Tongue (tissue), 2 donors: ENCODE measurements around the gene LRRC1. TPM values are rescaled to one million over a fixed set of nuclear protein-coding genes. Genes with fewer than 3 reads are reported as not detected.
"Not testable (repeated sequence)": the region's sequence is repeated elsewhere in the genome, so short reads cannot be mapped to it uniquely, and the experiment has no call there.

Source experiments
- DNase-seq: peaks from one replicate; pipeline ENCODE4 v3.0.0-alpha.2; 2015
- total RNA-seq: library from RNA; depleted of rRNA; stranded (reverse); fragments of >200 nt; gene quantifications from one replicate; pipeline ENCODE4 v1.2.3, GENCODE V29; 2014

LRRC1 gene
- 19.1 TPM for total RNA-seq

GRCh38 chr6:53794720-53795339, at the start of gene LRRC1:
TSS of gene LRRC1 (plus strand) at chr6:53795005. CDS start at chr6:53795257, 252 bp downstream.
- DNase-seq: peak; percentile 97

DNA sequence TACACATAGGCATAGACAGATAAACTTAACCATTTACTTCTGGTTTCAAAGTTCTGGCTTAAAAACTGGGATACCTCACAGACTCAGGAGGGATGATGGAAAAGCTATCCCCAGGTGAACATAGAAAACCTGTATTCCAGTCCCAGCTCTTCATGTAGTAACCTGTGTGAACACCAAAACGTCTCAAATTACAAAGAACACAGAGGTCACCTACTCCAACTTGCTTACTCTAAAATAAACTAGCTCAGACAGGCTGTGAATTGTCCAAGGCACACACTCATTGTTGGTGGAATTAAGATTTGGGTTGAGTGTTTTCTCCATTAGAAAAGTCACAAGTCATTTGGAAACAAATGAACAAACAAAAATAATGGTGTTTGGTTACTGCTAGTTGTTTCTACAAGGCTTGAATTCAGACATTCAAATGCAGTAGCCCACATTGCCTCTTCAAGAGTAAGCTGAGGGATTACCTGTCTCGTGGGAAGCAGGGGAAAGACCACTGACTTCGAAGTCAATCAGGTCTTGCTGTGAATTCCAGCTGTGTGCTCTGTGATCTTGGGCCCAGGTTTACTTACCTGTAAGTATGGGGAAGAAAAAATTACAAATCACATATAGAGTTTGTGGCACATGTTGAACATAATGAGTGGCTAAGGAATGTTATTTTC, 48.2 kb upstream of the LRRC1 start:
- no peak for DNase-seq

DNA sequence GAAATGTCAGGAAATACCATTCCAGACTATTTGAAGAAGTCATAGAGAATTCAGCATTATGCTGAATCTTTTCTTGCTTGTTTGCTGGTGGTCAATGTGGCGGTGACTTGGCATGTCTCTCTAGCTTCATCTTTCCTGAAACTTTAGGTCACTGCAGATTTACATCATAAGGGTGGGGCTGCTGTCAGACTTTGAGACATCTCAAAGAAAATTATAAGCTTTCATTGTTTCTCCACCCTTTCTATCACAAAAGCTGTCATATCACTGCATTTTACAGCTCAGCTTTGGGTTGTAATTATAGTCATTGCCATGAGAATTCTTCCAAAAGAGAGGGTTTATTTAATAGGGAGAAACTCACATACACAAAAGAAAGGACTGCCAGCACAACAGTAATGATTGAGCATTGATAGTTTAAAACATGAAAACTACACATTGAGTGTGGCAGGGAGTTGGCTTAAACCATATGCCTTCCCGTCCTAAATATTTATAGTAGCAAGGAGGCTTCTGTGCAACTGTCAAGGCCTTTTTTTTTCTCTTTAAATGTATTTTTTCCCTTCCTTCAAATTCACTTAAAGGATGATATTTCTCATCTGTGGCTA, 44.7 kb upstream of the LRRC1 start:
- DNase-seq: no peak

- no peak for DNase-seq
Observed at GRCh38 chr6:53751417-53751816, 43.4 kb upstream of the LRRC1 start.

DNA sequence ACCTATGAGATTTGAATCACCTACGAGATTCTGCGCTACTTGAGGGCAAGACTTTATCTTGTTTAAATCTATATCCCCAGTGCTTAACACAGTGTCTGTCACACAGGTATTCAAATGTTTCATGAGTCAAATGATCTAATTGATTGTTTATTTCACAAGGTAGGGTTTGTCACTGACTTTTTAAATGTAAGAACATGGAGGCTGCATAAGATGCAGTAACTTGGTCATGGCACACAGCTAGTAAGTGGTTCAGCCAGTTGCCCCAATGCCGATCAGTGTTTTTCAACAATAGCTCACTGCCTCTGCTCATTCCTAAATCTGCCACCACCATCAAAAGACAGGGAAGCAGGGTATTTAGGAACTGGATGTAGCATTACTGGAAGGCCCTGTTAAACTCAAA, 42.4 kb upstream of the LRRC1 start:
- DNase-seq: no peak

- no peak for DNase-seq
Observed at GRCh38 chr6:53752856-53753255, 41.9 kb upstream of the LRRC1 start.

DNA sequence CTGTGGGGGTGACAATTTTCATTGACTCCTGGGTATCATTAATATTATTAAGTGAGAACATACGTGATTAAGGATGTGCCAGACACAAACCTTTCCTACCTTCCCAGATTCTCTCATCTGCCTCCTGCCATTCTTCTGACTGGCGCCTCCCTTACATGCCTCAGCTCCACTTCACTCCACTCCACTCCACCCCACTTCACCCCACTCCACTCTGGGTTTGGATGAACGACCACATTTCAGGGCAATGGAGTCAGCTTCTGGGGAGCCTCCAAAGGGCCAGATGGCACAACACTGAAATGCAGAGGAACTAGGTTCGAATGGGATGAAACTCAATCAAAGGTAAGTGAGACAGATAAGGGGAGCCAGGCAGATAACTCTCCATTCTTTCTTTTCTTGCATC, 40.5 kb upstream of the LRRC1 start:
- DNase-seq: no peak

DNA sequence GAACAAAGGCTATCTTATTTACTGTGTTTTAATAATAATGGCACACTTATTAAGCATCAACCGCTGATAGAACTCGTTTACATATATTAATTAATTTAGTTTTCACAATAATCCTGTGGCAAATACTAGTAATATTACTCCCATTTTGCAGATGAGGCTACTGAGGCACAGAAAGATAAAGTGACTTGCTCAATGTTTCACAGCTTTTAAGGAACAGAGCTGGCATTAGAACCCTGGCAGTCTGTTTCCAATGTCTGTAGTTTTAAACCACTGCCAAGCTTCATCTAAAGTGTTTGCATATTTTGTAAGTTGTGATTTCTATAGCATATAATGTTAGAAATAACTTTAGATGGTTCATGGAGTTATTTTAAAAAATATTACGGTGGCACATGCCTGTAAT, 38.4 kb upstream of the LRRC1 start:
- no peak for DNase-seq

GRCh38 chr6:53758496-53758895, 36.3 kb upstream of the LRRC1 start:
- DNase-seq: no peak

DNA sequence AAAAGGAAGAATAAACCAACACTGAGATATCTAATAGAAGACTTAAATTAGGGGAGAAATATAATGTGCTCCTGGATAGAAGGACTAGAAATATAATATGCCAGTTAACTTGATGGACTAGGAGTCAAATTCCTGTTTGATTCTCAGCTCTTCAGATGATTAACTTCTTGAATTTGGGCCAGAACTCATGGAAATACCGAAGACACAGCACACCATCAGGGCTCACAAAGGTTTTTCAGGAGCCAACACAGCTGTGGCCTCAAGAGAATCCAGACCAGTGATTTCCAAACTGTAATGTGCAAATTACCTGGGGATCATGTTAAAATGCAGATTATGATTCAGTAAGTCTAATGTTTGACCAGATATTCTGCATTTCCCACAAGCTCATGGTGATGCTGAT, 33.8 kb upstream of the LRRC1 start:
- no peak for DNase-seq

GRCh38 chr6:53765270-53765669, 29.5 kb upstream of the LRRC1 start:
- DNase-seq: no peak

DNA sequence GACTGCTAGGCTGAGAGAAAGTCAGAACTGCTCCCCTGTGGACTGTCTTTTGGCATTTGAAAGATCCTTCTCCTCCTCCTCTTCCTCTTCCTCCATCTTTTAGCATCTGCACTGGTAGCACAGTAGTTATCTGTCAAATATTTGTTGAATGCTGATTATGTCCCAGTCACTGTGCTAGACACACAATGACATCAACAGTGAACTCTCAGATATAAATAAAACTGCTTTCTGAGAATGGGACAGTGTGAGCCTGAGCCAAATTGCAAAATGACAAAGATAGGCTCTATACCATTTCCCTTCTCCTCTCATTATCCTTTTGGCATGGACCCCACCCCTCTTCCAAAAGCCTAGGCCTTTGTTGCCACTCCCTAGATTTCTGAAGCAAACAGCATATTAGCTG, 27.9 kb upstream of the LRRC1 start:
- DNase-seq: no peak

GRCh38 chr6:53767941-53768340, 26.9 kb upstream of the LRRC1 start:
- DNase-seq: no peak

DNA sequence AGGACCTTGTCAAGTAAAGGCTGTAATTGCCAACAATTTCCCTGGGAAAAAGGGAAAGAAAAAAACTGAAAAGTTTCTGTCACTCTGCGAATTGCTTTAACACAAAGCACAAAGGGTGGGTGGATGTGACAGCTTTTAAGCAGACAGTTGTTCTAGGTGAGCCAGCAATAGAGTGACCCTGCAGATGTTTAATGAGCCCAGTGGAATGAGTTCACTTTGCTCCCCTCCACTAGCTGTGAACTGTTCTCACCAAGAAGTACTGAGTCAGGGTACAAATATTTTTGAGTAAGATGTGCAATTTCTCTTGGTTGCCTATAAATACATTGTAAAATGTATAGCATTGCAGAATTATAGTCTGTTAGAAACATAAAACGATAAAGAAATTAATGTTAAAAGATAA, 26.2 kb upstream of the LRRC1 start:
- no peak for DNase-seq

- no peak for DNase-seq
Observed at GRCh38 chr6:53770780-53771249, 24.0 kb upstream of the LRRC1 start.

GRCh38 chr6:53771785-53772624, 22.8 kb upstream of the LRRC1 start:
- no peak for DNase-seq

- no peak for DNase-seq
Observed at GRCh38 chr6:53773044-53773696, 21.6 kb upstream of the LRRC1 start.

GRCh38 chr6:53776152-53776551, 18.7 kb upstream of the LRRC1 start:
- not testable (repeated sequence) for DNase-seq

DNA sequence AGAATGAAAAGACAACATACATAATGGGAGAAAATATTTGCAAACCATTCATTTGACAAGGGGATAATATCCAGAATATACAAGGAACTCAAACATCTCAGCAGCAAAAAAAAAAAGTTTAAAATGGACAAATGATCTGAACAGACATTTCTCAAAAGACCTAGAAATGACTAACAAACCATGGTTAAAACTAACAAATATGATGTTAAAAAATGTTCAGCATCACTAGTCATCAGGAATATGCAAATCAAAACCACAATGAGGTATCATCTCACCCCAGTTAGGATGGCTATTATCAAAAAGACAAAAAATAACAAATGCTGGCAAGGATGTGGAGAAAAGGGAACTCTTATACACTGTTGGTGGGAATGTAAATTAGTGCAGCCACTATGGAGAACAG, 9.8 kb upstream of the LRRC1 start:
- not testable (repeated sequence) for DNase-seq

- DNase-seq: no peak
Observed at GRCh38 chr6:53786832-53787231, 8.0 kb upstream of the LRRC1 start.

GRCh38 chr6:53790886-53791285, 3.9 kb upstream of the LRRC1 start:
- no peak for DNase-seq

GRCh38 chr6:53792016-53792415, 2.8 kb upstream of the LRRC1 start:
- DNase-seq: no peak
